HG03558 (cell line): ENCODE data around the gene SRMS.

ENCODE experiments used
- ATAC-seq: cut with Tn5 transposase; IDR thresholded peaks from one replicate; pipeline ENCODE4 v1.9.1; 2021; ENCODE audit warnings: moderate number of reproducible peaks; ENCODE audit not compliant: unreplicated experiment; ENCODE audit errors: extremely low read depth

SRMS gene

DNA sequence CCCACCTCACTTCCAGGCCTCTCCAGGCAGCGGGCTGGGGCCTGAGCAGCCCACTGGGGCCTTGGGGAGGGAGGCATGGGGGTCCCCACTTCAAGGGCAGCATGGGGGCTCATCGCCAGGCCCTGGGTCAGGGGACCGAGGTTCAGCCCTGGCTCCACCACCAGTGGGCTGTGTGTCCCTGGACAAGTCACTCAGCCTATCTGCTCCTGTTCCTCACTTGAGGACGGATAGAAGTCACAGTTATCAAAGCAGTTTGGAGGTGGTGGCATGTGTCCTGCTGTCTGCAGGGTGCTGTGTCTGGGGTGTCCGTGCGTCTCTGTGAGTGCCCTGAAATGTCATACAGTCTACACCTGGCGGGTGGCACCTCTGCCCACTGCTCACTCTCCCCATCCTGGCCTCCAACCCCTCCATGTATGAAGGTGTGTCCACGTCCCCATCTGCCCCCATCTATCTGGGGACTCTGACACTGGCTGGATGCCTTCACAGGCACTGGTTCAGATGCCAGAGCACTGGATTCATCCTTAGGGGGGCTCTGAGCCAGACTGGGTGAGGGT is 52.3 kb downstream of the SRMS start:
- no peak for ATAC-seq

DNA sequence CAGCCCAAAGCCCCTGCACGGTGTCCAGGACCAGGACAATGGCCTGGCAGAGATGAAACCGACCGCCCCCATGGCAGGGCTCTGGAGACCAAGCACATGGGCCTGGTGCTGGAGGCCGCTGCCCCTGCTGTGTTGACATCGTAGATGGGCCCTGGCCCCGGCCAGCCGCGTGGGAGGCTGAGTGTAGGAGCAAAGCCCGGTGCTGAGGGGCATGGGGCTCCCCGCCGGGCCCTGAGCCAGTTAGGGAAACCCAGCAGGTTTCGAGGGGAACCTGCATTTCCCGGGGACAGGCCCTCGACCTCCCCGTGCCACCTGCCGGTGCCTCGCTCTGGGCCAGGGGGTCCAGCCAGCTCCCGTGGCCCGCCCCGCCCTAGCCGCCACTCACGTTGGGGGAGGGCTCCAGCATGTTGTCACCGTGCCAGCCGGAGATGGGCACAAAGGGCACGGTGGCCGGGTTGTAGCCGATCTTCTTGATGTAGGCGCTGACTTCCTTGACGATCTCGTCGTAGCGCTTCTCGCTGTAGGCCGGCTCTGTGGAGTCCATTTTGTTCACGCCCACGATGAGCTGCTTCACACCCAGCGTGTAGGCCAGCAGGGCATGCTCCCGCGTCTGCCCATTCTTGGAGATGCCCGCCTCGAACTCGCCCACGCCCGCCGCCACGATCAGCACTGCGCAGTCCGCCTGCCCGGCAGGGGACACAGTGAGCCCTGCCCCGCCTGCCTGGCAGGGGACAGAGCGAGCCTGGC is 53.0 kb downstream of the SRMS start:
- no peak for ATAC-seq

DNA sequence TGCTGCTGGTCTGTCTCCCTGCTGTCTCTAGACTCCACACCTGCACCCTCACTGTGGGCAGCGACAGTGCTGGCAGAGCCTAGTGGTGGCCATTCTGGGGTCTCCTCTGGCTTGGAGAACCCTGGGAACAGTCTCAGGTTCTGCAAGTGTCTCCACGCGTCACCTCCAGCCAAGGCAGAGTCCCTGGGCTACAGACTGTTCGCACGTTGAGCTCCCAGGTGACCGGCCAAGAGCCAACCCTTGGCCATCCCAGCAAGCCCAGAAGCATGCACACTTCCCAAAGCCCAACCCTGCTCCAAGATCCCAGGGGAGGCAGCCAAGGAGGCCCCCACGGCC is 53.5 kb downstream of the SRMS start:
- ATAC-seq, result no peak

DNA sequence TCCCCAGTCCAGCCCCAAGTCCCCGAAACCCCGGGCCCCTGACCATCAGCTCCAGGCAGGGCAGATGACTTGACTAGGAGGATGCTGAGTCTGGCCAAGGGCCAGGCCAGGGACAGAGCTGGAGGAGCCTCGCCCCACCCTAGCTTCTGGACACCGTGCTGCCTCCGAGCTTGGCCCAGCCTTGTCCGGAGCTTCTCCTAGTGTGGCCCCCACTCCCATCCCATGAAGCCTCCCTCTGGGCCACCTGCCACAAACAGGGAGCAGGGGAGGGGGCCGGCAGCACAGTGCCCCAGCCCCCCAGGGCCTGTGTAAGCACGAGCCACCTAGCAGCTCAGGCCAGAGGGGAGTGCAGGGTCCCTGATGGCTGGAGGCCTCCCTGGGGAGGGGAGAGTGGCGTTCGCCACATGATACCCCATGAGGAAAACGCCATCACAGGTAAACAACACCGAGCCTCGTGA is 54.0 kb downstream of the SRMS start:
- no peak for ATAC-seq

DNA sequence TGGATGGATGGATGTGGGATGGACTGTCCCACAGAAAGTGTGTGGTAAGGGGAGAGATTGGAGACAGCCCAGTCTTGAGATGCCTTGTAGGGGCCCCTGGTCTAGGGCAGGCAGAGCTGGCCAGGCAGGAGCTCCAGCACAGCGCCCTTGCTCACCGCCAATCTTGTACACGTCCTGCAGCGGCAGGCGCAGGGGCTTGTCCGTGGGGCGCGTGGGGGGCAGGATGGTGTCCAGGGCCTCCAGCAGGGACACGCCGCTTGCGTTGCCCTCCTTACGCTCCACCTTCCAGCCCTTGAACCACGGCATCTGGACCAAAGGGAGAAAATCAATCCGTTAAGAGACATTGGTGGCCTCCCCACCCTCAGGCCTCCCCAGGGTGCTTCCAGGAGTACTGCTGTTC is 54.6 kb downstream of the SRMS start:
- ATAC-seq, result no peak

DNA sequence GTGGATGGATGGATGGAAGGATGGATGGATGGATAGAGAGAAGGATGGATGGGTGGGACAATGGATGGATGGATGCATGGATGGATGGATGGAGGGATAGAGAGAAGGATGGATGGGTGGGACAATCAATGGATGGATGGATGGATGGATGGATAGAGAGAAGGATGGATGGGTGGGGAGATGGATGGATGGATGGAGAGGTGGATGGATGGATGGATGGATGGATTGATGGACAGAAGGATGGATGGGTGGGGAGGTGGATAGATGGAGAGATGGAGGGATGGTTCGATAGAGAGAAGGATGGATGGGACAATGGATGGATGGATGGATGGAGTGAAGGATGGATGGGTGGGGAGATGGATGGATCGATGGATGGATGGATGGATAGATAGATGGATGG is 55.0 kb downstream of the SRMS start:
- no peak for ATAC-seq

DNA sequence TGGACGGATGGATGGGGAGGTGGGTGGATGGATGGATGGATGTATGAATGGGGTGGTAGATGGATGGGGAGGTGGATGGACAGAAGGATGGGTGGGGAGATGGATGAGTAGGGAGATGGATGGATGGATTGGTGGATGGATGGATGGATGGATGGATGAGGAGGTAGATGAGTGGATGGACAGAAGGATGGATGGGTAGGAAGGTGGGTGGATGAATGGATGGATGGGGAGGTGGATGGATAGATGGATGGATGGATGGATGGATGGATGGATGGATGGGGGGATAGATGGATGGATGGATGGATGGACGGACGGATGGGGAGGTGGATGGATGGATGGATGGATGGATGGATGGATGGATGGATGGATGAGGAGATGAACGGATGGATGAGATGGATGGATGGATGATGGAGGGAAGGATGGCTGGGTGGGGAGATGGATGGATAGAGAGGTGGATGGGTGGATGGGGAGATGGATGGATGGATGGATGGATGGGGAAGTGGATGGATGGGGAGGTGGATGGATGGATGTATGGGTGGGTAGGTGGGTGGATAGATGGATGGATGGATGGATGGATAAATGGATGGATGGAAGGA is 55.8 kb downstream of the SRMS start:
- no peak for ATAC-seq

DNA sequence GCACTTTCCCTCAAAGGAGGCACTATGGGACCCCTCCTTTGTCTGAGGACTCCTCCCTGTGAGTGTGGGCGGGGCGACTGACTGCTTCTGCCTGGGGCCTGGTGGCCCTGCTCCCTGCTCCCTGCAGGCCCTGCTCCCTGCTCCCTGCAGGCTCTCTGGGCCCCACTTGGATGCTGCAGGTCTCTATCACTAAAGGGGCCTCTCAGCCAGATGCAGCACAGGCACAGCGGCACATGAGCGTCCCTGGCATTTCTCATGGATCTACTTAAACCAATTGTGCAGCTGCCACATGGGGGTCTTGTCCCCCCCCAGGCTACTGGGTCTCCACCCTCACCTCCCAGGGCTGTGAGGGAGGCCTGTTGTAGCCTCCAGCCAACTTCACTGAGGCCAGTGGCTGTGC is 56.5 kb downstream of the SRMS start:
- ATAC-seq, result no peak
